ENCODE measurements around the gene PCDH15. TPM values are rescaled to one million over a fixed set of nuclear protein-coding genes. Genes with fewer than 3 reads are reported as not detected.

Gene PCDH15
- total and polyA plus RNA-seq, 2 of the 8 experiments (the other 6 are each of a cell fraction or from before 2014, with no cell fraction given), result 0.11 TPM; not detected in 1

- no peak for TF ChIP-seq CHD7 (IDR thresholded peaks at IDR 0.05; ENCODE audit: insufficient replicate concordance, low read length)
- no peak for TF ChIP-seq ATF2 (IDR thresholded peaks at IDR 0.05; ENCODE audit: low read length)
- TF ChIP-seq RNF2 (IDR thresholded peaks at IDR 0.05; ENCODE audit: borderline replicate concordance, low read depth, low read length, missing control alignments, poor library complexity, severe bottlenecking), result no peak
- TF ChIP-seq TAF1 (IDR thresholded peaks at IDR 0.05; ENCODE audit: low read depth, low read length), result no peak
- TF ChIP-seq HDAC6 (IDR thresholded peaks at IDR 0.05; ENCODE audit: low read depth, low read length), result no peak
- TF ChIP-seq MAFK (IDR thresholded peaks at IDR 0.05; ENCODE audit: low read depth, low read length), result no peak
- no peak for TF ChIP-seq MAX (IDR thresholded peaks at IDR 0.05)
- TF ChIP-seq FOSL1 (IDR thresholded peaks at IDR 0.05; ENCODE audit: insufficient read depth, low read depth, low read length), result no peak
- no peak for TF ChIP-seq SP2 (IDR thresholded peaks at IDR 0.05; ENCODE audit: low read length)
Measured at GRCh38 chr10:54010337-54010933, 790.6 kb downstream of the PCDH15 start (continued).
